Measurements from ENCODE around the gene PDIA5. TPM values are rescaled to one million over a fixed set of nuclear protein-coding genes. Genes with fewer than 3 reads are reported as not detected.
A peak's percentile ranks its signal among the peaks of the same experiment; 100 is the strongest.

Gene PDIA5
- total RNA-seq, 1 experiment from 2014 or later: 53.6 TPM

DNA sequence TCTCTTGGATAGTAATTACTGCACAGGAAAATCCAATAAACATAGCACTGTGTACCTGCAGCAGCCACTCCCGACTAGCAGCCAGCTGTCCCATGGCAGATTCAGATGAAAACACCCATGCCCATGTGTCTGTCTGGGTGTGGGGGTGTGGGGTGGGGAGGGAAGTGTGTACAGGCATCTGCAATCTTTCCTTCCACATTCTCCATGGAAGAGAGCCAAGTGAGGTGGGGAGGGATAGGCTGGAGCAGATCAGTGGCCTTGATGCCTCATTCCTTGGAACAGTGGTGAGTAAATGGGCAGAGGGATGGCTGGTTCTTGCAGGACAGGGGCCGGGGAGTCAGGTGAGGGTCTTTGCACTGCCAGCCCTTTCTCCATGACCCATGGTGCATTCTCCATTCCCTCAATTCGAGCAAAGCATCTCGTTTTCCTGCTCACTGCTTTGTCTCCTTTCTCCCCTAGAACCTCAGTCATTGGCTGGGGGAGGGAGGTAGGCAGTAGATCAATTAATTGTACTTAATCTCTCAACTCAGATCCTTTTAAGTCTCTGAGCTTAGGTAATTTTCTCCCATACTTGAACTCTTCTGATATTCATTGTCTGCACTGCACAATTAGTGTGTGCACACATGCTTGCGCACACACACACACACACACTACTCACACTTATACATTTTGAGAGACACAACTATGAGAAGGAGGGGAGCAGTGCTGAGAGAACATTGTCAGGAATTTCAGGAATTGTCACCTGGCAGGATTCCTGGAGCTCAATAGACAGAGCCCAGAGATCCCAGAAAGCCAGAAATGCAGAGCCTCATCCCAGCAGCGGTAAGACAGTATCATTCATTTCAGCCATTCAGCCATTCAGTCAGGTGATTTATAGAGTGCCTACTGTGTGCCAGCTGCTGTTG lies 31.9 kb downstream of the PDIA5 start:
- in situ Hi-C loops (cut with HindIII; ENCODE audit: low pct_unique_long_range_greater_than_20kb, low sequenced_read_pairs) (no loop called here), intact Hi-C loops (cut with micrococcal nuclease; ENCODE audit: unreplicated experiment) (no loop called here)
- Histone ChIP-seq H3K36me3 (ENCODE audit: control insufficient read depth, insufficient read depth, low read length) (peaks cover 5% of the 10 kb centered on the region; the same call in 1 of the 2 replicates), H3K9me3 (ENCODE audit: control insufficient read depth, insufficient read depth, low read depth, low read length) (no peaks in the 10 kb centered on the region), H3K4me3 (ENCODE audit: low read depth in 2 of 2, low read length in 2 of 2) (no peak overlapping the region), H3K27me3 (ENCODE audit: control insufficient read depth, insufficient read depth, low read length) (no peaks in the 10 kb centered on the region), H3K27ac (ENCODE audit: low read length) (no peak overlapping the region), H3K4me1 (ENCODE audit: control insufficient read depth, insufficient read depth, low read length) (peaks cover 6% of the 10 kb centered on the region; the same call in 1 of the 2 replicates)
- BruUV-seq (replicated peaks): no TSS peak
- TF ChIP-seq SIN3A (IDR thresholded peaks at IDR 0.05; ENCODE audit: borderline replicate concordance, insufficient read depth, low read depth, low read length) (no peak), TCF7L2 (IDR thresholded peaks at IDR 0.05; ENCODE audit: low read depth, low read length) (no peak), POLR2AphosphoS5 (IDR thresholded peaks at IDR 0.05; ENCODE audit: low read depth, low read length) (no peak)
- TF ChIP-seq, protein P1, sequence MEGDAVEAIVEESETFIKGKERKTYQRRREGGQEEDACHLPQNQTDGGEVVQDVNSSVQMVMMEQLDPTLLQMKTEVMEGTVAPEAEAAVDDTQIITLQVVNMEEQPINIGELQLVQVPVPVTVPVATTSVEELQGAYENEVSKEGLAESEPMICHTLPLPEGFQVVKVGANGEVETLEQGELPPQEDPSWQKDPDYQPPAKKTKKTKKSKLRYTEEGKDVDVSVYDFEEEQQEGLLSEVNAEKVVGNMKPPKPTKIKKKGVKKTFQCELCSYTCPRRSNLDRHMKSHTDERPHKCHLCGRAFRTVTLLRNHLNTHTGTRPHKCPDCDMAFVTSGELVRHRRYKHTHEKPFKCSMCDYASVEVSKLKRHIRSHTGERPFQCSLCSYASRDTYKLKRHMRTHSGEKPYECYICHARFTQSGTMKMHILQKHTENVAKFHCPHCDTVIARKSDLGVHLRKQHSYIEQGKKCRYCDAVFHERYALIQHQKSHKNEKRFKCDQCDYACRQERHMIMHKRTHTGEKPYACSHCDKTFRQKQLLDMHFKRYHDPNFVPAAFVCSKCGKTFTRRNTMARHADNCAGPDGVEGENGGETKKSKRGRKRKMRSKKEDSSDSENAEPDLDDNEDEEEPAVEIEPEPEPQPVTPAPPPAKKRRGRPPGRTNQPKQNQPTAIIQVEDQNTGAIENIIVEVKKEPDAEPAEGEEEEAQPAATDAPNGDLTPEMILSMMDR (IDR thresholded peaks at IDR 0.05): no peak
- DNase-seq (ENCODE audit: low read depth, low spot score) (no peak), ATAC-seq (peak; percentile 45; the same call in 1 of the 2 replicates)
- CTCF ChIA-PET: no interaction called here
- POLR2A ChIA-PET: interaction anchor here (0.6 kb wide), 1 partner anchor 14 kb away, joined by 7 read pairs; no protein-coding TSS in a partner anchor

- no peaks in the 10 kb centered on the region for H3K9me3 ChIP-seq (ENCODE audit: control insufficient read depth, insufficient read depth, low read depth, low read length)
- H3K27me3 ChIP-seq (ENCODE audit: control insufficient read depth, insufficient read depth, low read length): no peaks in the 10 kb centered on the region
- peaks cover 5% of the 10 kb centered on the region; the same call in 1 of the 2 replicates for H3K36me3 ChIP-seq (ENCODE audit: control insufficient read depth, insufficient read depth, low read length)
- POLR2A ChIA-PET: no interaction called here
- H3K27ac ChIP-seq (ENCODE audit: low read length): 0 out of 2 replicates have a peak overlapping the region, but pooled peaks have one; percentile 4
- DNase-seq (ENCODE audit: low read depth, low spot score) (no peak), ATAC-seq (no peak)
- in situ Hi-C loops (cut with HindIII; ENCODE audit: low pct_unique_long_range_greater_than_20kb, low sequenced_read_pairs) (no loop called here), intact Hi-C loops (cut with micrococcal nuclease; ENCODE audit: unreplicated experiment) (no loop called here)
- peaks cover 6% of the 10 kb centered on the region; the same call in 1 of the 2 replicates for H3K4me1 ChIP-seq (ENCODE audit: control insufficient read depth, insufficient read depth, low read length)
- TF ChIP-seq, protein P1 (IDR thresholded peaks at IDR 0.05): no peak
- TF ChIP-seq POLR2AphosphoS5 (IDR thresholded peaks at IDR 0.05; ENCODE audit: low read depth, low read length): no peak
- TF ChIP-seq REST (IDR thresholded peaks at IDR 0.05; ENCODE audit: insufficient read depth in 1 of 2, low read depth in 2 of 2, low read length in 1 of 2): no peak
- TF ChIP-seq TCF7L2 (IDR thresholded peaks at IDR 0.05; ENCODE audit: low read depth, low read length): no peak
- TF ChIP-seq SIN3A (IDR thresholded peaks at IDR 0.05; ENCODE audit: borderline replicate concordance, insufficient read depth, low read depth, low read length): no peak
- CTCF ChIA-PET: no interaction called here
- no TSS peak for BruUV-seq (replicated peaks)
- H3K4me3 ChIP-seq (ENCODE audit: low read depth in 2 of 2, low read length in 2 of 2): no peak overlapping the region
These were observed 32.7 kb downstream of the PDIA5 start for GRCh38 chr3:123099331-123100192.
